DND-41 (cell line): ENCODE results near the gene PRAMEF1.

ENCODE experiments used
- ATAC-seq: fragments of 200-7000 bp; cut with Tn5 transposase; 3 replicates; pipeline ENCODE4 v1.9.1; 2021; ENCODE audit warnings: low read depth; ENCODE audit not compliant: insufficient read depth
- DNase-seq: peaks from one replicate; pipeline ENCODE4 v3.0.0-alpha.2; 2020
- H2AFZ ChIP-seq: 2 replicates; pipeline ENCODE4 v1.6.0; 2012; ENCODE audit warnings: low read depth, low read length
- H3K27ac ChIP-seq: 2 replicates; pipeline ENCODE4 v1.5.1; 2012; ENCODE audit warnings: low read length, inconsistent platforms
- H3K27me3 ChIP-seq: fragments of 200-600 bp; sonication (generic); 2 replicates; pipeline ENCODE4 v1.6.0; 2012; ENCODE audit warnings: low read length, mild to moderate bottlenecking, inconsistent platforms; ENCODE audit not compliant: insufficient read depth, poor library complexity
- H3K36me3 ChIP-seq: 2 replicates; pipeline ENCODE4 v1.5.1; 2012; ENCODE audit warnings: low read length, inconsistent platforms; ENCODE audit not compliant: insufficient read depth
- H3K4me1 ChIP-seq: 2 replicates; pipeline ENCODE4 v1.5.1; 2012; ENCODE audit warnings: mild to moderate bottlenecking, low read length; ENCODE audit not compliant: insufficient read depth
- H3K4me2 ChIP-seq: 2 replicates; pipeline ENCODE4 v1.6.0; 2012; ENCODE audit warnings: mild to moderate bottlenecking, moderate library complexity, low read length, inconsistent platforms; ENCODE audit not compliant: insufficient read depth
- H3K4me3 ChIP-seq, 2 experiments: fragments of 200-600 bp in 1 of 2; shearing (Covaris generic) in 1 of 2; 2 replicates each; pipeline ENCODE4 v1.5.1; 2012 to 2016; ENCODE audit warnings: inconsistent platforms in 2 of 2, low read length in 2 of 2, mild to moderate bottlenecking in 2 of 2, low read depth in 1 of 2, moderate library complexity in 1 of 2
- H3K79me2 ChIP-seq: 2 replicates; pipeline ENCODE4 v1.6.0; 2012; ENCODE audit warnings: low read length, inconsistent platforms; ENCODE audit not compliant: insufficient read depth
- H3K9ac ChIP-seq: 2 replicates; pipeline ENCODE4 v1.6.0; 2012; ENCODE audit warnings: low read depth, mild to moderate bottlenecking, inconsistent platforms, low read length, moderate library complexity
- H3K9me3 ChIP-seq: 2 replicates; pipeline ENCODE4 v1.5.1; 2012; ENCODE audit warnings: low read length, moderate library complexity, mild to moderate bottlenecking, inconsistent platforms; ENCODE audit not compliant: insufficient read depth, severe bottlenecking
- H4K20me1 ChIP-seq: 2 replicates; pipeline ENCODE4 v1.6.0; 2012; ENCODE audit warnings: low read length; ENCODE audit not compliant: insufficient read depth
- EZH2 ChIP-seq: IDR thresholded peaks from 3 replicates; pipeline ENCODE4 v1.6.1; 2012; ENCODE audit warnings: borderline replicate concordance, low read depth, mild to moderate bottlenecking, moderate library complexity, low read length, inconsistent platforms; ENCODE audit not compliant: severe bottlenecking
- TF ChIP-seq, protein P1 (sequence below): IDR thresholded peaks from 2 replicates; pipeline ENCODE4 v1.5.1; 2012; ENCODE audit warnings: borderline replicate concordance, low read length, moderate library complexity, mild to moderate bottlenecking; ENCODE audit not compliant: poor library complexity, severe bottlenecking; ENCODE audit errors: extremely low read depth

The PRAMEF1 gene

DNA sequence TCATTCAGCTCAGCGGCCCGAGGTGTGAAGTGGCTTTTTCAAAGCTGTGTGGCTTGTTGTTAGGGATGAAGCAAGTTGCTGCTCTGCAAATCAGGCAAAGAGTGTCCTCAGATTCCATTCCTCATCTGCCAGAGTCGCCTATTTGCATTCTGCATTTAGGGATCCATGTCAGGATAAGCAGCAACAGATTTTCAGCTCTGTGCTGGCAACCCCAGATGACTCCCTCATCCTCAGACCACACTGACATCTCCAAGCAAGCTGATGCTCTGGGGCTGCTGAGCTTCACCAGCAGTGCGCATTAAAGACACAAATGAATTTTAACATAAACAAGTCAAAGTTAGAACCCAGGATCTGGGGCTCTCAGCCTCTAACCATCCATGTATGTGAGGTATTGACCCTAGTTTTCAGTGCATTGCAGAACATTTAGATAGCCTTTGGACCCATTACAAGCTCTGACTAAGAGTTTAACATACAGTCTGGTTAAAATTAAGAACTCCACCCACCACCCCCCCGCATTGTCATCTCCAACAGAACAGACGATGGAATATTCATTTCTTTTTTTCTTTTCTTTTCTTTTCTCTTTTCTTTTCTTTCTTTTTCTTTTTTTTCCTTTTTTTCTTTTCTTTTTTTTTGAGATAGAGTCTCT lies 34.3 kb upstream of the PRAMEF1 start:
- no peak for ATAC-seq
- no peak for TF ChIP-seq EZH2
- TF ChIP-seq, protein P1, sequence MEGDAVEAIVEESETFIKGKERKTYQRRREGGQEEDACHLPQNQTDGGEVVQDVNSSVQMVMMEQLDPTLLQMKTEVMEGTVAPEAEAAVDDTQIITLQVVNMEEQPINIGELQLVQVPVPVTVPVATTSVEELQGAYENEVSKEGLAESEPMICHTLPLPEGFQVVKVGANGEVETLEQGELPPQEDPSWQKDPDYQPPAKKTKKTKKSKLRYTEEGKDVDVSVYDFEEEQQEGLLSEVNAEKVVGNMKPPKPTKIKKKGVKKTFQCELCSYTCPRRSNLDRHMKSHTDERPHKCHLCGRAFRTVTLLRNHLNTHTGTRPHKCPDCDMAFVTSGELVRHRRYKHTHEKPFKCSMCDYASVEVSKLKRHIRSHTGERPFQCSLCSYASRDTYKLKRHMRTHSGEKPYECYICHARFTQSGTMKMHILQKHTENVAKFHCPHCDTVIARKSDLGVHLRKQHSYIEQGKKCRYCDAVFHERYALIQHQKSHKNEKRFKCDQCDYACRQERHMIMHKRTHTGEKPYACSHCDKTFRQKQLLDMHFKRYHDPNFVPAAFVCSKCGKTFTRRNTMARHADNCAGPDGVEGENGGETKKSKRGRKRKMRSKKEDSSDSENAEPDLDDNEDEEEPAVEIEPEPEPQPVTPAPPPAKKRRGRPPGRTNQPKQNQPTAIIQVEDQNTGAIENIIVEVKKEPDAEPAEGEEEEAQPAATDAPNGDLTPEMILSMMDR = no peak

DNA sequence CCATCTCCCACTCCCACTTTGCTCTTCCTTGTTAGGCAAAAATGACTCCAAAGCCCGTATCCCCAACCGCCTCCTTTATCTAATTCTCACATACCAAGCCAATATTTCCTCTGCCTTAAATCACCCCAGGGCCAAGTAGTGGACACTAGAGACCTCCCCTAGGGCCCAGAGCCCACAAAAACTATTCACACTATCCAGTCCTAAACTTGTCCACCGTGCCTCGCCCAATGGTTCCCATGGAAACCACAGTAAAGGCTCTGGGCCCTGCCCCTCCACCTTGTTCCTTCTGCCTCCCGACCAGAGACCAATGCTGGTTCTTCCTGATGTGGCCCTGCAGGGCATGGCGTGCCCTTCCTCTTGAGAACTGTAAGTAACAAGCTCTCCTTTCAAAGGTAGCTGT lies 33.4 kb upstream of the PRAMEF1 start:
- H3K79me2 ChIP-seq = no peaks in the 10 kb centered on the region
- H3K36me3 ChIP-seq = no peaks in the 10 kb centered on the region
- no peak overlapping the region for H3K4me3 ChIP-seq
- ATAC-seq (no peak), DNase-seq (no peak)
- no peak overlapping the region for H3K9ac ChIP-seq
- no peaks in the 10 kb centered on the region for H3K4me1 ChIP-seq
- no peak overlapping the region for H3K27ac ChIP-seq
- no peaks in the 10 kb centered on the region for H3K9me3 ChIP-seq
- TF ChIP-seq EZH2 = no peak
- TF ChIP-seq, protein P1 = no peak
- no peaks in the 10 kb centered on the region for H4K20me1 ChIP-seq
- no peak overlapping the region for H3K4me2 ChIP-seq
- H3K27me3 ChIP-seq = peaks cover 10% of the 10 kb centered on the region
- no peak overlapping the region for H2AFZ ChIP-seq

More for the DNA sequence above, 34.3 kb upstream of the PRAMEF1 start:
- Histone ChIP-seq H3K27ac (no peak overlapping the region), H3K79me2 (no peaks in the 10 kb centered on the region), H4K20me1 (no peaks in the 10 kb centered on the region), H3K9me3 (no peaks in the 10 kb centered on the region), H3K27me3 (peaks cover 10% of the 10 kb centered on the region), H3K36me3 (no peaks in the 10 kb centered on the region), H3K4me1 (no peaks in the 10 kb centered on the region), H3K4me3 (no peak overlapping the region), H3K4me2 (no peak overlapping the region), H3K9ac (no peak overlapping the region), H2AFZ (no peak overlapping the region)
- DNase-seq = no peak

DNA sequence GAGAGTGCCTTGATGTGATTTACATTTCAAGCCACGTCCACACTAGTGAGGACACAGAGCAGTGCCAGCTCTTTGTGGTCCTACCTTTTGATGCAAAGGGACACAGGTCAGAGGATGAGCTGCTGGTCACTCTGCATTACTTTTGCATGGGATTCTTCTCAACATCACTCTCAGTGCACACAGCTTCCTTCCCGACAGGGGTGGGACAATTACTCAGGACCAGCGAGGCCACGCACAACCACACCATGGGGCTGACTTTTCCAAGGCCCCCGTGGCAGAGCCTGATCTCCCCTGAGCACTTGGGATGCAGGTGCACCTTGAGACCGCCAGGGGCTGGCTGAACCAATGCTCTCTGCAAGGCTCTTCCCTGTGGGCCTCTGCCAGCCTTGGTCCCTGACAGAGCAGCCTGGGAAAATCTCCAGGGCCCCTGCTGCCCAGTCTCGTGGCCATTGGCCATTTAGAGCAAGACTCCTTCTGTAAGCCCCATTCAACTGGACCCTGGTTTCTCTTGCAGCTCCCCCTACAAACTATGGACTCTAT lies 30.9 kb upstream of the PRAMEF1 start:
- Histone ChIP-seq H3K9ac (no peak overlapping the region), H4K20me1 (no peaks in the 10 kb centered on the region), H3K79me2 (no peaks in the 10 kb centered on the region), H3K4me2 (no peak overlapping the region), H3K27me3 (peaks cover 7% of the 10 kb centered on the region), H3K4me3 (no peak overlapping the region), H3K36me3 (no peaks in the 10 kb centered on the region), H3K27ac (no peak overlapping the region), H2AFZ (no peak overlapping the region), H3K4me1 (no peaks in the 10 kb centered on the region), H3K9me3 (no peaks in the 10 kb centered on the region)
- TF ChIP-seq EZH2 = no peak
- TF ChIP-seq, protein P1 = no peak
- DNase-seq (no peak), ATAC-seq (no peak)
